Chondrocyte (in vitro differentiated cells): ENCODE results near the gene CCR2. TPM values are rescaled to one million over a fixed set of nuclear protein-coding genes. Genes with fewer than 3 reads are reported as not detected.
"Not testable (repeated sequence)": the region's sequence is repeated elsewhere in the genome, so short reads cannot be mapped to it uniquely, and the experiment has no call there.

Source experiments
- DNase-seq: peaks from one replicate; pipeline ENCODE4 v3.0.0; 2021; ENCODE audit warnings: mixed read lengths, low spot score
- H3K27ac Mint-ChIP-seq: one replicate; pipeline ENCODE4 v1.8.0; 2021; ENCODE audit warnings: mild to moderate bottlenecking, moderate library complexity, mixed read lengths; ENCODE audit not compliant: unreplicated experiment
- H3K27me3 Mint-ChIP-seq: 2 replicates; pipeline ENCODE4 v1.8.0; 2021; ENCODE audit warnings: low read depth, mixed read lengths
- H3K36me3 Mint-ChIP-seq: 2 replicates; pipeline ENCODE4 v1.8.0; 2021; ENCODE audit warnings: low read depth, mixed read lengths
- H3K4me1 Mint-ChIP-seq: 2 replicates; pipeline ENCODE4 v1.8.0; 2021; ENCODE audit warnings: low read depth, mild to moderate bottlenecking, mixed read lengths
- H3K4me3 Mint-ChIP-seq: one replicate; pipeline ENCODE4 v1.8.0; 2021; ENCODE audit warnings: mild to moderate bottlenecking, moderate library complexity, mixed read lengths; ENCODE audit not compliant: unreplicated experiment
- H3K9me3 Mint-ChIP-seq: 2 replicates; pipeline ENCODE4 v1.8.0; 2021; ENCODE audit warnings: low read depth, mixed read lengths
- total RNA-seq: library from RNA; stranded (reverse); gene quantifications from 3 replicates; pipeline ENCODE4 v1.2.1, GENCODE V29; 2021
- TF ChIP-seq, protein P1 (sequence below): fragments of 200-600 bp; sonication (generic); IDR thresholded peaks from 2 replicates; pipeline ENCODE4 v1.5.0; 2021; ENCODE audit warnings: antibody characterized with exemption, mild to moderate bottlenecking, moderate library complexity

CCR2 gene
- total RNA-seq, 1 donor from 2014 or later = not detected

DNA sequence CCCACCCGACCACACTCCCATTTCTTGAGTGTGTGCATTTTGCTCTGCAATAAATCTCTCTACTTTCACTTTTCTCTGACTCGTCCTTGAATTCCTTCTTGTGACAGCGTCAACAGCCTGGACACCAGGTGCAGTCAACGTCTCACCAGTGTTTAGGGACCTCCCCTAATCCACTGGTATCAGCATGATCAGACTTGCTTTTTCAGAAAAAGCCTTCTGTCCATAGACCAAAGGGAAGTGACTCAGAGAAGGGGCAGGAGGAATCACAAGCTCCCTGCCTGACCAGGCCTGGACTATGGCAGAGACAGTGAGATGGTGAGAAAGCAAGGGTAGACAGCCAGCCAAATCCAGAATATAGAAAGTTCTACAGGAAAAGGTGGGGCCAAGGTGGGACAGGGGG is 32.3 kb downstream of the CCR2 start:
- DNase-seq = no peak
- Mint-ChIP-seq H3K36me3 (no peaks in the 10 kb centered on the region), H3K4me1 (peaks cover 5% of the 10 kb centered on the region), H3K9me3 (no peaks in the 10 kb centered on the region), H3K27ac (no peak overlapping the region), H3K4me3 (no peak overlapping the region), H3K27me3 (peaks cover 17% of the 10 kb centered on the region)
- TF ChIP-seq, protein P1, sequence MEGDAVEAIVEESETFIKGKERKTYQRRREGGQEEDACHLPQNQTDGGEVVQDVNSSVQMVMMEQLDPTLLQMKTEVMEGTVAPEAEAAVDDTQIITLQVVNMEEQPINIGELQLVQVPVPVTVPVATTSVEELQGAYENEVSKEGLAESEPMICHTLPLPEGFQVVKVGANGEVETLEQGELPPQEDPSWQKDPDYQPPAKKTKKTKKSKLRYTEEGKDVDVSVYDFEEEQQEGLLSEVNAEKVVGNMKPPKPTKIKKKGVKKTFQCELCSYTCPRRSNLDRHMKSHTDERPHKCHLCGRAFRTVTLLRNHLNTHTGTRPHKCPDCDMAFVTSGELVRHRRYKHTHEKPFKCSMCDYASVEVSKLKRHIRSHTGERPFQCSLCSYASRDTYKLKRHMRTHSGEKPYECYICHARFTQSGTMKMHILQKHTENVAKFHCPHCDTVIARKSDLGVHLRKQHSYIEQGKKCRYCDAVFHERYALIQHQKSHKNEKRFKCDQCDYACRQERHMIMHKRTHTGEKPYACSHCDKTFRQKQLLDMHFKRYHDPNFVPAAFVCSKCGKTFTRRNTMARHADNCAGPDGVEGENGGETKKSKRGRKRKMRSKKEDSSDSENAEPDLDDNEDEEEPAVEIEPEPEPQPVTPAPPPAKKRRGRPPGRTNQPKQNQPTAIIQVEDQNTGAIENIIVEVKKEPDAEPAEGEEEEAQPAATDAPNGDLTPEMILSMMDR = no peak

DNA sequence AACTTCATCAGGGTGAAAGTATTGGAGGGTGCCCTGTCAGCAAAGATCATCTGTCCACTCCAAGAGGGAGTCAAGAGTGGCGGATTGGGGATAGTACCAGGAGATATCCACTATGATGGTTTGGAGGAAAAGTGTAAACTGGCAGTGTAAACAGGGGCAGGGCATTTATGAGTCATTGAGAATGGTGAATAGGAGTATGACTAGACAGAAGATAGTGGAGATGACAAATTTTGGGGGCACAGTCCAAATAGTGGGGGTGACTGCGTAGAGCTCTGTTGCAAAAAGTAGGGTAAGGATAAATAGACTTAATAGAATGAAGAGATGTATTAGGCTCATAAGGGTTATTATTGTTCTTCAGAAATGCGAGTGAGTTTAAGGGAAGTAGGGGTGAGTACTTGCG is 34.9 kb downstream of the CCR2 start:
- not testable (repeated sequence) for H3K27ac Mint-ChIP-seq, H3K36me3 Mint-ChIP-seq, H3K4me1 Mint-ChIP-seq, H3K4me3 Mint-ChIP-seq, DNase-seq, H3K9me3 Mint-ChIP-seq
- H3K27me3 Mint-ChIP-seq = peaks cover 14% of the 10 kb centered on the region

DNA sequence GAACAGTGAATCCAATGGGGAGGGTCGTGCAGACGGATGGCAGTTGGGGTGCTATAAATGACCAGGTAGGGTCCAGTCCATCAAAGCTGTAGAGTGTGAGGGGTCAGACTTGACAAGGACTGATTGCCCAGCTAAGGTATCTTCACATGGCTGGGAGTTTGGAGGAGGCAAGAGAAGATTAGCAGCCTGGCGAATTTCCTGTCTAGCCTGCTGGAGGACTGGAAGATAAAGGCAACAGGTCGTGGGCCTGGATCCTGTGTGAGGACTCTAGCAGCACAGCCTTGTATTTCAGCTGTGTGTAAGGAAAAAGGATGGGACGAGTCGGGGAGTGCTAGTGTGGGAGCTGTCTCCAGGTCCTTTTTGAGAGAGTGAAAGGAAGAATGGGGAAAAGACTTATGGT is 35.4 kb downstream of the CCR2 start:
- Mint-ChIP-seq H3K36me3 (no peaks in the 10 kb centered on the region), H3K9me3 (no peaks in the 10 kb centered on the region), H3K27ac (no peak overlapping the region), H3K4me3 (no peak overlapping the region), H3K27me3 (peaks cover 13% of the 10 kb centered on the region), H3K4me1 (peaks cover 3% of the 10 kb centered on the region)
- no peak for DNase-seq
- TF ChIP-seq, protein P1 = no peak

DNA sequence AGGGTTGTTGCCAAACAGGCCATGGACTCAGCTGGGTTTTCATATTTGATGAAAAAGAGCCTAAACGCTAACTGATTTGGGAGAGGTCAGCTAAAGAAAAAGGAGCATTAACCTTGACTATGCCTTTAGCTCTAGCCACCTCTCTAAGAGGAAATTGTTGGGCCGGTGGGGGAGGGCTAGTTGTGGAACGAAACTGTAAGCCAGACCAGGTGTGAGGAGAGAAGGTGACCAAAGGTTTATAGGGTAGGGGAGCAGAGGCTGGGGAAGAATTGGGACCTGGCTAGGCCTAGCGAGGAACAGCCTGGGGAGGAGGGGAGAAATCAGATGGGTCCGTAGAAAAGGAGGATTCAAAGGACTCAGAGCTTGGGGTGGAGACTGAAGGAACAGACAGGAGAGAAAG is 37.6 kb downstream of the CCR2 start:
- H3K27me3 Mint-ChIP-seq = peaks cover 13% of the 10 kb centered on the region
- DNase-seq, H3K36me3 Mint-ChIP-seq, H3K27ac Mint-ChIP-seq, H3K4me3 Mint-ChIP-seq, H3K4me1 Mint-ChIP-seq, H3K9me3 Mint-ChIP-seq: not testable (repeated sequence)

DNA sequence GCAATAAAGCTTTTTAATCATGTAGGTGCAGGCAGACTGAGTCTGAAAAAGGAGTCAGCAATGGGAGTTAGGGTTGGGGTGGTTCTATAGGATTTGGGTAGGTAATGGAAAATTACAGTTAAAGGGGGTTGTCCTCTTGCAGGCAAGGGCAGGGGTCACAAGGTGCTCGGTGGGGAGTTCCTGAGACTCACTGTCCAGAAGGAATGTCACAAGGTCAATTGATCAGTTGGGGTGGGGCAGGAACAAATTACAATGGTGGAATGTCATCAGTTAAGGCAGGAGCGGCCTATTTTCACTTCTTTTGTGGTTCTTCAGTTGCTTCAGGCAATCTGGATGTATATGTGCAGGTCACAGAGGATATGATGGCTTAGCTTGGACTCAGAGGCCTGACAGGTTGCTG is 39.1 kb downstream of the CCR2 start:
- H3K36me3 Mint-ChIP-seq = no peaks in the 10 kb centered on the region
- H3K27me3 Mint-ChIP-seq = peaks cover 13% of the 10 kb centered on the region
- no peaks in the 10 kb centered on the region for H3K9me3 Mint-ChIP-seq
- H3K27ac Mint-ChIP-seq = no peak overlapping the region
- H3K4me3 Mint-ChIP-seq = no peak overlapping the region
- TF ChIP-seq, protein P1 = no peak
- DNase-seq = no peak
- no peaks in the 10 kb centered on the region for H3K4me1 Mint-ChIP-seq

DNA sequence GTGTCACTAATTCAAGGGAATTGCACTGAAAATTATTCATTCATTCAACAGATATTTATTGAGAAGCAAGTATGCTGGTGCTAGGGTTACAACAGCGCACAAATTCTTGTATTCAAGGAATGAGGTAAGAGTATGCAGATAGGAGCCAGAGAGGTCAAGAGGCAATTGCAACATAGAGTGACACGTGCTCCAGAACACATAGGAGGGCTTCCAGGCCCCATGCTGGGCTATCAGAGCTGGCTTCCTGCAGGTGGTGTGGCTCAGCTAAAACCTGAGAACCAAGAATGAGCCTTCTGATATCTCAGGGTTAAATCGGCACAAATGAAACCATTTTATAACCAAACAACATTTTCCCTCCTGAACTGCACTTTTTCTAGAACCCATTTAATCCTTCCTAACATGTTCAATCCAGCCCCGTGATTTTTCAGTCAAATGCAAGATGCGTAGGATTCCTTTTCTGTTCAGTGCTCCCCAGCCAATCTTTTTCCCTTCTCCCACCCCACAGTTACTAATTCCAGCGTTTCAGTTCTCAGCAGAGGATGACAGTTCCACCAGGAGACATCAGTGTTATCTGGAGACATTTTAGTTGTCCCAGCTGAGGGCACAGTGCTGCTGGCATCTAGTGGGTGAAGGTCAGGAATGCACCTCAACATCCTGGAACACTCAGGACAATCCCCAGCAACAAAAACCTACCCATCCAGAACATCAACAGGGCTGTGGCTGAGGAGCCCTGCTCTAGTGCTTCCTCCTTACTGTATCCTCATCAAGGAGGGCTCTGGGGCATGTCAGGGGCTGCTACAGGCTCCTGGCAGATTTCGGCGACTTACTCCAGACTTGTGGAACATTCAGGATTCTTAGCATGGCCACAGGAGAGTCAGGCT is 39.9 kb downstream of the CCR2 start:
- no peak overlapping the region for H3K27ac Mint-ChIP-seq
- DNase-seq = no peak
- TF ChIP-seq, protein P1 = no peak
- no peaks in the 10 kb centered on the region for H3K9me3 Mint-ChIP-seq
- no peak overlapping the region for H3K4me3 Mint-ChIP-seq
- H3K36me3 Mint-ChIP-seq = no peaks in the 10 kb centered on the region
- H3K27me3 Mint-ChIP-seq = peaks cover 13% of the 10 kb centered on the region
- H3K4me1 Mint-ChIP-seq = no peaks in the 10 kb centered on the region
